H9 (cell line): ENCODE results near the gene AEBP2. TPM values are rescaled to one million over a fixed set of nuclear protein-coding genes. Genes with fewer than 3 reads are reported as not detected.
"Not testable (repeated sequence)": the region's sequence is repeated elsewhere in the genome, so short reads cannot be mapped to it uniquely, and the experiment has no call there.

Experiments used
- DNase-seq: peaks from one replicate; pipeline ENCODE4 v3.0.0-alpha.2; 2017
- H2AFZ ChIP-seq: one replicate; pipeline ENCODE4 v1.6.1; 2013; ENCODE audit warnings: mild to moderate bottlenecking, low read length, control low read depth, moderate library complexity
- H2AK5ac ChIP-seq: 2 replicates; pipeline ENCODE4 v1.6.1; 2013; ENCODE audit warnings: low read length, control low read depth, mixed read lengths; ENCODE audit not compliant: insufficient read length
- H2BK120ac ChIP-seq: one replicate; pipeline ENCODE4 v1.6.1; 2013; ENCODE audit warnings: low read depth, mild to moderate bottlenecking, low read length, control low read depth, inconsistent platforms; ENCODE audit not compliant: poor library complexity, severe bottlenecking
- H2BK12ac ChIP-seq: 2 replicates; pipeline ENCODE4 v1.6.1; 2013; ENCODE audit warnings: low read length, control low read depth, mixed read lengths, low read depth; ENCODE audit not compliant: insufficient read length
- H2BK15ac ChIP-seq: 2 replicates; pipeline ENCODE4 v1.6.1; 2013; ENCODE audit warnings: low read depth, low read length, control low read depth
- H2BK20ac ChIP-seq: one replicate; pipeline ENCODE4 v1.6.1; 2013; ENCODE audit warnings: low read depth, mild to moderate bottlenecking, low read length, control low read depth, inconsistent platforms; ENCODE audit not compliant: poor library complexity, severe bottlenecking
- H2BK5ac ChIP-seq: 2 replicates; pipeline ENCODE4 v1.6.1; 2013; ENCODE audit warnings: low read length, control low read depth, mixed read lengths; ENCODE audit not compliant: insufficient read length
- H3K14ac ChIP-seq: 2 replicates; pipeline ENCODE4 v1.6.1; 2013; ENCODE audit warnings: low read length, control low read depth; ENCODE audit not compliant: insufficient read depth
- H3K18ac ChIP-seq: 2 replicates; pipeline ENCODE4 v1.6.1; 2013; ENCODE audit warnings: low read depth, mild to moderate bottlenecking, mixed read lengths, low read length, control low read depth; ENCODE audit not compliant: insufficient read length
- H3K23ac ChIP-seq: 2 replicates; pipeline ENCODE4 v1.6.1; 2013; ENCODE audit warnings: low read length, control low read depth, mixed read lengths, low read depth; ENCODE audit not compliant: insufficient read length
- H3K23me2 ChIP-seq: 2 replicates; pipeline ENCODE4 v1.6.1; 2013; ENCODE audit warnings: low read depth, mild to moderate bottlenecking, mixed read lengths, low read length, control low read depth; ENCODE audit not compliant: insufficient read length, poor library complexity, severe bottlenecking
- H3K27ac ChIP-seq: 2 replicates; pipeline ENCODE4 v1.5.1; 2013; ENCODE audit warnings: low read length, control low read depth, mixed read lengths, low read depth; ENCODE audit not compliant: insufficient read length
- H3K27me3 ChIP-seq: 2 replicates; pipeline ENCODE4 v1.6.1; 2013; ENCODE audit warnings: low read length, control low read depth, inconsistent platforms; ENCODE audit not compliant: insufficient read depth
- H3K4ac ChIP-seq: 2 replicates; pipeline ENCODE4 v1.6.1; 2013; ENCODE audit warnings: low read depth, mild to moderate bottlenecking, control low read depth, inconsistent platforms, low read length, moderate library complexity
- H3K4me1 ChIP-seq: 2 replicates; pipeline ENCODE4 v1.6.1; 2013; ENCODE audit warnings: low read length, control low read depth, inconsistent platforms; ENCODE audit not compliant: insufficient read depth
- H3K4me2 ChIP-seq: 2 replicates; pipeline ENCODE4 v1.6.1; 2013; ENCODE audit warnings: low read length, control low read depth, mixed read lengths; ENCODE audit not compliant: insufficient read length, insufficient read depth
- H3K56ac ChIP-seq: 2 replicates; pipeline ENCODE4 v1.6.1; 2013; ENCODE audit warnings: low read depth, mild to moderate bottlenecking, mixed read lengths, low read length, control low read depth; ENCODE audit not compliant: insufficient read length
- H3K79me1 ChIP-seq: 2 replicates; pipeline ENCODE4 v1.6.1; 2013; ENCODE audit warnings: low read depth, mild to moderate bottlenecking, moderate library complexity, low read length, control low read depth, inconsistent platforms; ENCODE audit not compliant: insufficient read depth, poor library complexity, severe bottlenecking
- H3K79me2 ChIP-seq: 2 replicates; pipeline ENCODE4 v1.6.1; 2013; ENCODE audit warnings: low read length, control low read depth, inconsistent platforms; ENCODE audit not compliant: insufficient read depth
- H3K9ac ChIP-seq: 2 replicates; pipeline ENCODE4 v1.6.1; 2013; ENCODE audit warnings: low read length, control low read depth, mixed read lengths; ENCODE audit not compliant: insufficient read length; ENCODE audit errors: extremely low read depth
- H3K9me3 ChIP-seq: one replicate; pipeline ENCODE4 v1.6.1; 2013; ENCODE audit warnings: low read depth, low read length, inconsistent platforms; ENCODE audit not compliant: control insufficient read depth
- H3T11ph ChIP-seq: one replicate; pipeline ENCODE4 v1.6.1; 2013; ENCODE audit warnings: mild to moderate bottlenecking, low read length, control low read depth, inconsistent platforms
- H4K20me1 ChIP-seq: one replicate; pipeline ENCODE4 v1.6.1; 2013; ENCODE audit not compliant: control insufficient read depth, insufficient read length, insufficient read depth
- H4K5ac ChIP-seq: 2 replicates; pipeline ENCODE4 v1.6.1; 2013; ENCODE audit warnings: low read depth, mild to moderate bottlenecking, mixed read lengths, low read length, control low read depth; ENCODE audit not compliant: insufficient read length
- H4K8ac ChIP-seq: replicated peaks from 2 replicates; pipeline ENCODE4 v1.6.1; 2013; ENCODE audit warnings: low read length, control low read depth, mixed read lengths, low read depth; ENCODE audit not compliant: insufficient read length
- H4K91ac ChIP-seq: 2 replicates; pipeline ENCODE4 v1.6.1; 2013; ENCODE audit warnings: low read depth, mild to moderate bottlenecking, moderate library complexity, mixed read lengths, low read length, control low read depth; ENCODE audit not compliant: insufficient read length
- H3K27ac Mint-ChIP-seq, 3 experiments: 2 replicates in 2 of 3; 3 replicates in 1 of 3; pipeline ENCODE4 v1.8.0; 2020 to 2021; ENCODE audit warnings: mixed read lengths in 3 of 3, mild to moderate bottlenecking in 1 of 3, moderate library complexity in 1 of 3
- H3K27me3 Mint-ChIP-seq: 2 replicates; pipeline ENCODE4 v1.8.0; 2021; ENCODE audit warnings: low read depth, mild to moderate bottlenecking, moderate library complexity, mixed read lengths
- H3K36me3 Mint-ChIP-seq, 3 experiments: 2 replicates in 2 of 3; 3 replicates in 1 of 3; pipeline ENCODE4 v1.8.0; 2020 to 2021; ENCODE audit warnings: low read depth in 3 of 3, mixed read lengths in 3 of 3; ENCODE audit not compliant: insufficient read depth in 1 of 3
- H3K4me1 Mint-ChIP-seq, 2 experiments: 2 replicates each; pipeline ENCODE4 v1.8.0; 2020; ENCODE audit warnings: mixed read lengths in 2 of 2
- H3K4me3 Mint-ChIP-seq, 2 experiments: 2 replicates in 1 of 2; 3 replicates in 1 of 2; pipeline ENCODE4 v1.8.0; 2020 to 2021; ENCODE audit warnings: mild to moderate bottlenecking in 2 of 2, mixed read lengths in 2 of 2, moderate library complexity in 1 of 2
- H3K9me3 Mint-ChIP-seq, 2 experiments: 2 replicates in 1 of 2; 3 replicates in 1 of 2; pipeline ENCODE4 v1.8.0; 2020; ENCODE audit warnings: mild to moderate bottlenecking in 2 of 2, mixed read lengths in 2 of 2, moderate library complexity in 1 of 2
- WGBS: extraction: QIAGEN DNeasy Blood & Tissue Kit; methylation state at CpG from one replicate; pipeline ENCODE4 v1.1.7; 2013; ENCODE audit warnings: missing lambda C conversion rate, low lambda C conversion rate, mixed read lengths; ENCODE audit not compliant: insufficient read length; ENCODE audit errors: extremely low coverage; 5-methylcytosine and 5-hydroxymethylcytosine counted together
- total RNA-seq: library from RNA; stranded (reverse); gene quantifications from 2 replicates; pipeline ENCODE4 v1.2.1, GENCODE V29; 2021
- TF ChIP-seq, protein P1 (sequence below): fragments of 200-600 bp; sonication (generic); conservative IDR thresholded peaks from 3 replicates; pipeline ENCODE4 v1.8.0; 2021; ENCODE audit warnings: antibody characterized with exemption, mild to moderate bottlenecking

AEBP2 gene
- total RNA-seq, 1 experiment from 2014 or later, result 82.8 TPM

DNA sequence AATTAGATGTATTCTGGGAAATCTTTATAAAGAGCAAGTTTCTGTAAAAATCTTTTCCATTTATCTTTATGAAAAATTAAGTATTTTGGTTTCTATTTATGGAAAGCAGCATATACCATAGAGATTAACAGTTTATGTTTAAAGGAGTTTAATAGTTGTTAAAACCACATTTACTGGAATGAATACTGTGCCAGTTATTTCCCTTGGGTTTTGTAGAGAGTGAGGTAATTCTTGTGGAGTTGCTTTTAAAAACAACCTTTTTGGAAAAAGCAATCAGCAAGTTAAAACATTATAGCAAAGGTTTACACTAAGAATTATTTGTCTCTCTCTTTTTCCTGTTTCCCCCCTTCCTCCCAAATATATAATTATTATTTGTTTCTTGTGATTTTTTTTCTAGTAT is 34.9 kb downstream of the AEBP2 start:
- no peak overlapping the region for H3K23ac ChIP-seq
- no peaks in the 10 kb centered on the region for H3K4me1 ChIP-seq
- peaks cover 33% of the 10 kb centered on the region; the same call in 1 of the 2 replicates for H3K79me2 ChIP-seq
- no peak overlapping the region for H3K9ac ChIP-seq
- H3T11ph ChIP-seq, result no peak overlapping the region
- TF ChIP-seq, protein P1, sequence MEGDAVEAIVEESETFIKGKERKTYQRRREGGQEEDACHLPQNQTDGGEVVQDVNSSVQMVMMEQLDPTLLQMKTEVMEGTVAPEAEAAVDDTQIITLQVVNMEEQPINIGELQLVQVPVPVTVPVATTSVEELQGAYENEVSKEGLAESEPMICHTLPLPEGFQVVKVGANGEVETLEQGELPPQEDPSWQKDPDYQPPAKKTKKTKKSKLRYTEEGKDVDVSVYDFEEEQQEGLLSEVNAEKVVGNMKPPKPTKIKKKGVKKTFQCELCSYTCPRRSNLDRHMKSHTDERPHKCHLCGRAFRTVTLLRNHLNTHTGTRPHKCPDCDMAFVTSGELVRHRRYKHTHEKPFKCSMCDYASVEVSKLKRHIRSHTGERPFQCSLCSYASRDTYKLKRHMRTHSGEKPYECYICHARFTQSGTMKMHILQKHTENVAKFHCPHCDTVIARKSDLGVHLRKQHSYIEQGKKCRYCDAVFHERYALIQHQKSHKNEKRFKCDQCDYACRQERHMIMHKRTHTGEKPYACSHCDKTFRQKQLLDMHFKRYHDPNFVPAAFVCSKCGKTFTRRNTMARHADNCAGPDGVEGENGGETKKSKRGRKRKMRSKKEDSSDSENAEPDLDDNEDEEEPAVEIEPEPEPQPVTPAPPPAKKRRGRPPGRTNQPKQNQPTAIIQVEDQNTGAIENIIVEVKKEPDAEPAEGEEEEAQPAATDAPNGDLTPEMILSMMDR, result no peak
- no peak overlapping the region for H2BK12ac ChIP-seq
- H4K8ac ChIP-seq, result no peak overlapping the region
- no peak overlapping the region for H2BK5ac ChIP-seq
- no peaks in the 10 kb centered on the region for H3K23me2 ChIP-seq
- H2BK120ac ChIP-seq, result no peak overlapping the region
- no peak overlapping the region for H2BK15ac ChIP-seq
- no peak overlapping the region for H3K4me3 Mint-ChIP-seq
- H4K5ac ChIP-seq, result no peak overlapping the region
- no peak overlapping the region for H2BK20ac ChIP-seq
- H3K4me2 ChIP-seq, result no peak overlapping the region
- peaks cover 0 to 3% of the 10 kb centered on the region in 2 experiments; a peak in 2 of 5 replicates for H3K9me3 Mint-ChIP-seq
- H4K20me1 ChIP-seq, result no peaks in the 10 kb centered on the region
- H3K9me3 ChIP-seq, result no peaks in the 10 kb centered on the region
- no peak overlapping the region for H3K4ac ChIP-seq
- H3K27me3 Mint-ChIP-seq, result no peaks in the 10 kb centered on the region
- H4K91ac ChIP-seq, result no peak overlapping the region
- no peak overlapping the region for H3K14ac ChIP-seq
- H3K79me1 ChIP-seq, result peaks cover 10% of the 10 kb centered on the region
- H3K36me3 Mint-ChIP-seq, result peaks cover 48 to 91% (median 82%) of the 10 kb centered on the region in 3 experiments
- no peak overlapping the region for H3K27ac Mint-ChIP-seq
- no peak overlapping the region for H3K56ac ChIP-seq
- H2AK5ac ChIP-seq, result no peak overlapping the region
- DNase-seq, result no peak
- H2AFZ ChIP-seq, result no peak overlapping the region
- H3K27me3 ChIP-seq, result no peaks in the 10 kb centered on the region
- H3K4me1 Mint-ChIP-seq, result peaks cover 13 to 28% of the 10 kb centered on the region in 2 experiments
- no peak overlapping the region for H3K27ac ChIP-seq
- H3K18ac ChIP-seq, result no peak overlapping the region

DNA sequence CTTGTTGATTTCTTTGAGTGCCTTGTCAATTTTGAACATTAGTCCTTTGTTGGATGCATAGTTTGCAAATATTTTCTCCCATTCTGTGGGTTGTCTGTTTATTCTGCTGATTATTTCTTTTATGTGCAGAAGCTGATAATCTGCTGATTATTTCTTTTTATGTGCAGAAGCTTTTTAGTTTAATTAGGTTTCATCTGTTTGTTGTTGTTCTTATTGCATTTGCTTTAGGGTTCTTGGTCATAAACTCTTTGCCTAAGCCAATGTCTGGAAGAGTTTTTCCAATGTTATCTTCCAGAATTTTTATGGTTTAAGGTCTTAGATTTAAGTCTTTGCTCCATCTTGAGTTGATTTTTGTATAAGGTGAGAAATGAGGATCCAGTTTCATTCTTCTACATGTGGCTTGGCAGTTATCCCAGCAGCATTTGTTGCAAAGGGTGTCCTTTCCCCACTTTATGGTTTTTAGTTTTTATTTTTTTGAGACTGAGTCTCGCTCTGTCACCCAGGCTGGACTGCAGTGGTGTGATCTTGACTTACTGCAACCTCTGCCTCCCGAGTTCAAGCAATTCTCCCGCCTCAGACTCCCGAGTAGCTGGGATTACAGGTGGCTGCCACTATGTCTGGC is 36.7 kb downstream of the AEBP2 start:
- not testable (repeated sequence) for H3K23me2 ChIP-seq, H3K56ac ChIP-seq, H3K18ac ChIP-seq, H3K27me3 Mint-ChIP-seq, H3K9me3 Mint-ChIP-seq, H4K91ac ChIP-seq, H3K4me3 Mint-ChIP-seq, H3K4me1 ChIP-seq, H2BK15ac ChIP-seq, H3K9ac ChIP-seq, H2BK120ac ChIP-seq, H2BK12ac ChIP-seq, H3K9me3 ChIP-seq, H3K14ac ChIP-seq, H3K79me1 ChIP-seq, H2BK20ac ChIP-seq, H2BK5ac ChIP-seq, H3K4ac ChIP-seq, H3K4me2 ChIP-seq, H3K27me3 ChIP-seq, H2AK5ac ChIP-seq, H3K23ac ChIP-seq, H3K27ac ChIP-seq, H4K20me1 ChIP-seq, H2AFZ ChIP-seq, H3T11ph ChIP-seq, H4K5ac ChIP-seq, H4K8ac ChIP-seq, DNase-seq
- WGBS, result no CpG with 5 or more reads among the region's 4 CpGs
- H3K36me3 Mint-ChIP-seq, result peaks cover 60 to 90% (median 90%) of the 10 kb centered on the region in 3 experiments
- peak overlapping the region in 1 of 3 experiments; percentile 70; a peak in 4 of 7 replicates for H3K27ac Mint-ChIP-seq
- H3K79me2 ChIP-seq, result peaks cover 32% of the 10 kb centered on the region; the same call in 1 of the 2 replicates
- H3K4me1 Mint-ChIP-seq, result peaks cover 19 to 37% of the 10 kb centered on the region in 2 experiments
